NCI-H748 treated with DMSO at 0.1 percent for 48 hours (cell line): ENCODE data around the gene TRPC1.
"Not testable (repeated sequence)": the region's sequence is repeated elsewhere in the genome, so short reads cannot be mapped to it uniquely, and the experiment has no call there.

Source experiments
- DNase-seq: peaks from one replicate; lab custom pipeline; 2025; lab: John Stamatoyannopoulos, UW

Gene TRPC1

DNA sequence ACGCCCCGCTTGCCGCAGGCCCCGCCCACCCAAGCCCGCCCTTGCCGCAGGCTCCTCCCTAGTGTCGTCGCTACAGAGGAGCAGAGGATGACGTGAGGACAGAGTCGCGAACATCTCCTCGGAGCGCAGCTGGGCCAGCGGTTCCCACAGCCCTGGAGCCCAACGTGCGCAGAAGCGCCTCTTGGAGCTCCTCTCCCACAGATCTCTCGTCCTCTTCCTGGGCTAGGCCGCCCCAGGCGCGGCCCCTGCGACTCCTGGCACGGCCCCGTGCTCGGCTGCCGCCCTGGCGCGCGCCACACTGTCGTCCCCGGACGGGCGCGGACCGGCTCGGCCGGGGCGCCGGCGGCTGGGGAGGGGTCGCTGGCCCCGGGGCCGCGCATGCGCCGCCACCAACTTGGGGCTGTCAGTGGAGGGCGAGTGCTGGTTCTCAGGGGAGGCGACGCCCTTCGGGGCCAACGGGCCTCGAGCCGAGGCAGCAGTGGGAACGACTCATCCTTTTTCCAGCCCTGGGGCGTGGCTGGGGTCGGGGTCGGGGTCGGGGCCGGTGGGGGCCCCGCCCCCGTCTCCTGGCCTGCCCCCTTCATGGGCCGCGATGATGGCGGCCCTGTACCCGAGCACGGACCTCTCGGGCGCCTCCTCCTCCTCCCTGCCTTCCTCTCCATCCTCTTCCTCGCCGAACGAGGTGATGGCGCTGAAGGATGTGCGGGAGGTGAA lies at the start of gene TRPC1:
TRPC1 (plus strand) TSS at position 67 of the 714 bp plus-strand sequence; CDS start at position 593, 526 bp downstream.
- DNase-seq = peak; percentile 42

DNA sequence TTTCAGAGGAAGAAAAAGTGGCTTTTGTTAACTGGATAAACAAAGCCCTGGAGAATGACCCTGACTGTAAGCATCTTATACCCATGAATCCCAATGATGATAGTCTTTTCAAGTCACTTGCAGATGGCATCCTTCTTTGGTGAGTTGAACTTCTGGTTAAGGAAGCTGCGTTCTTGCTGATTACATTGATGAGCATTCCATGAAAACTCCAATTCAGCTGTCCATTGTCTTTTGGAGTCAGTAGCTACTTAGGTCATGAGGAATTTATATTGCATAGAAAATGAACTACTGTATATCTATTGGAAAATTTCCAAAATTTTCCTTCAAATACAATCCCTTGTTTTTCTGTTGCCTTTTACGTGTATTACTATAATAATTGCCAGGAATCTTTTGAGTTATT lies 47.7 kb upstream of the TRPC1 start:
- DNase-seq = no peak

DNA sequence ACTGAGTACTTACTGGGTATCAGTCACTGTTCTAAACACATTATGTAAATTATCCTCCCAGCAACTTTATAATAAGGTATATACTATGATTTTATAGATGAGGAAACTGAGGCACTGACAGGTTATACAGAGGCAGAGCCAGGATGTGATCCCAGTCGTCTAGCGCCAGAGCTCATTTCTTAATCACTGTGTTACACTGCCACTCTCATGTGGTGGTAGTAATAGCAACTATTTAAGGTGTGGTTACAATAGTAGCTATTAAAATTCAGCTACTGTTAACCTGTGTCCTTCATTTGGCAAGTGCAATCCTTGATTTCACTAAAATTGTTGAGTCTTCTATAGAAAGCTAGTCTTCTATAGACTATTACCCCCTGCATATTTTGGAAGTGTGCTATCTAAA lies 43.1 kb upstream of the TRPC1 start:
- no peak for DNase-seq

DNA sequence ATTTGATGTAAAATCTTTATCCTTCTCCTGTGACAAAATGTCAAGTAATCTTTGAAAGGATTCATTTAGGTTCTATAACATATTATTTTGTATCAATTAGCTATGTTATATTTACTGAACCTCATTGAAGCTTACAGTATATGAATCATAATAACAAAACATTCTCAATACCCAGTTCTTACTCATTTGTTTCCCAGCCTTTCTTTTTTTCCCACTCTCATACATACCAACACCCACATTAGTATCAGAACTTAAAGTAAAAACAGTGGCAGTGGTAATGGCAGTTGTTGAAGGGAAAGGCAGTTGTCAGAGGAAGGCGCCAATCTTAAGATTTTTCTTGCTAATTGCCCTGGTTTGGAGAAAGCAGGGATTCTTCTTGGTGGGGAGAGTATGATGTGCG lies 33.2 kb upstream of the TRPC1 start:
- DNase-seq = no peak

DNA sequence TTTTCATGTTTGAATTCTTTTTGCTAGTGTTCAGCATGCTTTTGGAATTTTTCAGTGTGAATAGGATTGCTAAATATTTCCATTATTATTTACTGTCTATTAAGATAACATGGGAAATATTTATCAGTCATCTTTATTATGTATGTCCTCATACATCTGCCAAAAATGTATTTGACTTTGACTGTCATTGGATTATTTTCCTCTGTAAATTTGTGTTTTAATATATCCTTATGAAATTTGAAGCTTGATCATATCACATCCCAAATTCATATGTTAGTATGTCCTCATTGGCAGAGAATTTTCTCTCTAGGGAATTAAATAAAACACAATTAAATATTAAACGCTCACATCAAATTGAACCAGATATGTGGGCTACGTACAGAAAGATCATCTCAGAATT lies 32.3 kb upstream of the TRPC1 start:
- no peak for DNase-seq

DNA sequence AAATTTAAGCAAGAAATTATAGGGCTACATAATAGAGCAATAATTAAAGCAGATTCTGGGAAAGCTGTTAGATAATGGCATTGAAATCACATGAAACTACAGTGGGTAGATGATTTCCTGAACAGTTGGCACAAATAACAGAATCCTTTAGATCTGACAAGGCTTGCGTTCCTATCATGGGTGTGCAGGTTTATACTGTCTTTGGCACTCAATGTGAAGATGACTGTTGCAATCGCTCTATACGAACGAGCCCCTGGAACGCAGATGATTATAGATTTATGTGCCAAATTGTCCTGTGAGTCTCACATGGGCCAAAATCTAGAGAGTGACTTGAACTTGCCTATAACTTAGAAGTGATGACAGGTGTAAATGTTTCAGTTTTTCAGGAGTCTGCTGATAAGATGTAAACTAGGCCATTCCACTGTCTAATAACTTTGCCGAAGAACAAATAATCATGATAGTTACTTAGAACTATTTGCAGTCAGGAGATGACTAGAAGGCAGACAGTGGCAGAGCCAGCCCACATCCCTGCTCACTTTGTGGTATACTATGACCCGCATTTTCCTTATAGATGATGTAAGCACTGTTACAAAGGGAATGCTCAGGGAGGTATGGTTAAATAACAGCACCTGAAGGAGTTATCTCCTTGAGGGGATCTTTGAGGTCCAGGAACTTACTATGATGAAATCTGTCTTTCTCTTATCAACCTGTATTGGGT lies 30.5 kb upstream of the TRPC1 start:
- no peak for DNase-seq

DNA sequence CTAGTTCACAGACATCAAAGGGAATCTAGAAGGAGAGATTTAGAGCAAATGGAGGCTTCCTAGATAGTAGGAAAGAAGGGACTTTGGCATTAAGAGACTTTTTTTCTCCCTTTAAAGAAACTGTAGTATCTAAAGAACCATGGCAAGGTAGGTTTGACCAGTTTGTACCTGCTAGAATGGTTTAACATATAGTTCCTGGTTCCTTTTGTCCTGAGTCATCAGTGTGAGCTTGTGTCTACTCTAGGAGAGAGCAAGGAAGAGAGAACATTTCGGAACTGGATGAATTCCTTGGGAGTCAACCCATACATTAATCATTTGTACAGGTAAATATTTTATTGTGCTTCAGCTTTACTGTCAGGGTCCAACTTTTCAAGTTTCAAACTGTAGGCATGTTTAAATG lies 29.6 kb upstream of the TRPC1 start:
- DNase-seq = no peak

DNA sequence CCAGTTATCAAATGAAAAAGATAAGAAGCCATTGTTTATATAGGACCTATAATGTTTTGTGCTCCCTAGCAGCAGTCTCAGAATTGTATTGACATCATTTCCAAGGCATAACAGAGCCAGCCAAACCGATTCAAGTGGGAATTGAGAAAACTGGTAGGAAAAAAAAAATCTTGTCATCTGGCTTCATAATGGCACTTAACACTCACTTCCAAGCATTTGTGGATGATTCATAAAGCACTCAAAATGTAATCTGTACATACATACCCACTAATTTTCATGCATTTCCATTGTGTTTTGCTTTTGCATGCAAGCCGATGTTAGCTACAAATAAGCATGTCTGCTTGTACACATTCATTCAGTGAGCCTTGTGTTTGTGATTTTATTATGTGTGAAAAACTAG lies 18.6 kb upstream of the TRPC1 start:
- no peak for DNase-seq

DNA sequence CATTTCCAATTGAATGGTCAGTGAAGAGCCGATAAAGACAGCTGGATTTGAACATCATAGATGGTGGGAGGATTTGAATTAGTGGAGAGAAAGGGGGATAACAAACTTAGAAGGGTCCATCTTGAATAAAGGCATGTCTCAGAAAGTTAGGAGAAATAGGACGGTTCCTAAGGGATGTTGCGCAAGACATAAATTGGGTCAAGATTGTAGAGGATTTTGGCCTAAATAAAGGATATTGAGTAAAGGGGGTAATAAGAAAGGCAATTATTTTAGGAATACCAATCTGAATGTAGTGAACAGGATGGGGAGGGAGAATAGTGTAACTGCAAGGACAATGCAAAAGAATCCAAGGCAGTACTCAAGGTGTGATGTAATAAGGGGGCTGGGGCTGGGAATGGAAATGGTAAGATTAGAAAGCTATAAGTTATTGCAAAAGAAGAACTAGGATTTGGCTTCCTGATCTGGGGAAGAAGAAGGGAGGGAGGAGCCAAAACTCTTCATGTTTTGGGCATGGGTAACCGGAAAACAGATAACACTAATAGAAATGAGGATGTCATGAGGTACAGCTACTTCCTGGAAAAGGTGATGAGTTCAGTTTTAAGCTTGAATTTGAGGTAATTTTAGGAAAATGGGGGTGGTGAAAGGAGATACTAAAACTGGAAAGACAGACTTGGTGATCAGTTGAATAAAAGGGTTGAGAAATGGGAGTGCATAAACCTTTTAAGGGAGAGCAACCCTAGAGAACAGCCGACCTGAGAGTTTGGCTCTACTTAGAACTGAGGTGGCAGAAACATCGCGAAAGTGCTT lies 17.3 kb upstream of the TRPC1 start:
- no peak for DNase-seq

DNA sequence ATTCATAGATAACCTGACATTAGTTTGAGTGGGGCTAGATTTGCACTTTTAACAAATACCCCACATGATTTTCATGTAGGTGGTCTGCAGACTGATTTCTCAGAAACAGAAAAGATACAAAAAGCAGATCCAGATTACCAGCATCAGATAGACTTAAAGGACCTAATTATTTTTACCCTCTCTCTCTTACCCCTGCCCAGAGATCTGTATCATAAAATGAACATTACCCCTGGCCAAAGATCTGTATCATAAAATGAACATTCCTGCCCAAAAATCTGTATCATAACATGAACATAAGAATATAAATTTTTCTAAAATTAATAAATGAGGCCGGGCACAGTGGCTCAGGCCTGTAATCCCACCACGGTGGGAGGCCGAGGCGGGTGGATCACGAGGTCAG lies 14.6 kb upstream of the TRPC1 start:
- DNase-seq = no peak

DNA sequence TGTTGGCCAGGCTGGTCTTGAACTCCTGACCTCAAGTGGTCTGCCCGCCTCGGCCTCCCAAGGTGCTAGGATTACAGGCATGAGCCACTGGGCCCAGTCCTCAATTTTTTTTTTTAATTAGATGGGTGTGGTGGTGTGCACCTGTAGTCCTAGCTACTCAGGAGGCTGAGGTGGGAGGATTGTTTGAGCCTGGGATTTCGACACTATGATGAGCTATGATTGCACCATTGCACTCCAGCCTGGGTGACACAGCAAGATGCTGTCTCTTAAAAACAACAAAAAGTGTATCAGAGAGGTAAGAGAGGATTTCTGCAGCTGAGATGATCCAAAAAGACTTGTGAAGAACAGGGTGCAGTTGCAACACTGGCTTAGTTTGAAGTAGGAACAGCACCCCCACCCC lies 9.0 kb upstream of the TRPC1 start:
- DNase-seq = not testable (repeated sequence)

DNA sequence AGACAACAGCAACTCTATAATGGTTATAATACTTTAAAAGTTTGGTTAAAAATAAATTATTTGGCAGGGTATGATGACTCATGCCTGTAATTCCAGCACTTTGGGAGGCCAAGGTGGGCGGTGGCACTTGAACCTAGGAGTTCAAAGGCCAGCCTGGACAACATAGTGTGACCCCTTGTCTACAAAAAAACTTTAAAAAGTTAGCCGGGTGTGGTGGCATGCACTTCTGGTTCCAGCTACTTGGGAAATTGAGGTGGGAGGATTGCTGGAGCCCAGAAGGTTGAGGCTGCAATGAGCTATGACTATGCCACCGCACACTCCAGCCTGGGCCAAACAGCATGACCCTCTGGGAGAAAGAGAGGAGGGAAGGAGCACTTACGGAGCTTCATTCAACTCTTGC lies 7.7 kb upstream of the TRPC1 start:
- no peak for DNase-seq

DNA sequence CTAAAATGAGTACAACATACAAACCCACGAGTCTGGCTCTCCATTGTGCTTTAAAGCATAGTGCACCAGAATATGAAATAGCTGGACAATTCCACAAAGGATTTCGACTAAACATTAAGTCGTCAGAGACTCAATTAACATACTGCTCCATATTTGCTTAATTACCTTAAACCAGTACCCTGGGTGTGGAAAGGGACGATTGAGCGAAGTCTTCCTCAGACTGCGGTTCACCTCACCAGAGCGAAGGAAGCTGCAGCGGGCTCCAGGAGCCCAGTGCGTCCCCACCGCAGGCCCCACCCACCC lies 218 bp upstream of the TRPC1 start:
- no peak for DNase-seq

DNA sequence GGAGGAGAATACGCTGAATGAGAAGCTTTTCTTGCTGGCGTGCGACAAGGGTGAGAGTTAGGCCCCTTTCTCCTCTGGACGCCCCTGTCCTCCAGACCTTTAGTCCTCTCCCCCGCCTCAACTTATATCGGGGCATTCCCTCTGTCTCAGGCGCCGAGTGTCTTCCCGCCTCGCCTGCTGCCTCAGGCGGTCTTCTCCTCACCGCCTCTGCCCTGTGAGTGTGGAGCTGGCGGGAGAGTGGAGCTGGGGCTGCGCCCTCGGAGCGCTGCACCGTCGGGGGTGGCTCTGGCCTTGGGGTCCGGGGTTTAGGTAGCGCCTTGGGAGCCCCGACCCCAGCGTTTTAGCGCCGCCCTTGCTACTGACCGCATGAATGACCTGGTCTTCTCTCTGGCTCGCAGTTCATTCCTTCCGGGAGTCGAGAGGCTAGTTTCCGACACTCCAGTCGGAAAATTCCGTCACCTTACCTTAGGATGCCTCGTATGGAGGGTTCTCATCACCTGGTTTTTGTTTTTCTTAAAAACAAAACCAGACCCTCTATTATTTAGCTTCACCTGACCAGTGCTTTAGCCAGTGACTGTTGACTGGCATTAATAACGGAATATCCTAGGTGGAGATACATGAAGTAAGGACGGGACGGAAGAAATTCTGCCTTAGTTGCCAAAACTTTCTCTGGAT lies 985 bp downstream of the TRPC1 start:
- peak; percentile 25 for DNase-seq

DNA sequence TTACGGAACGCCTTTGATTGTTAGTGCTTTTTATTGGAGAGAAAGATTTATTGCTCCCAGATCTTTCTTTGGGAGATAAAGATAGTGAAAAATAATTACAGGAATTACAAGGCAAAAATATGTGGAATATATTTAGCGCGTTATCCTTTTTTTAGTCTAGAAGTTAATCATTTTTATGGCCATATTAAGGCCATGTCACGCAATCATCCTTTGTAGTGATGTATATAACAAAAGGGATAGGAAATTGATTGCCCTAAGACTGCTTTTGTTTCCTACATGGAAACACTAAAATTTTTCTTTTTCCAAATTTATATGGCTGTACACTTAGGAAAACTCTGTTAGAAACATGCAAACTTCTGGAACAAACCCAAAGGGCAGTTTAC lies 1.5 kb downstream of the TRPC1 start:
- no peak for DNase-seq

DNA sequence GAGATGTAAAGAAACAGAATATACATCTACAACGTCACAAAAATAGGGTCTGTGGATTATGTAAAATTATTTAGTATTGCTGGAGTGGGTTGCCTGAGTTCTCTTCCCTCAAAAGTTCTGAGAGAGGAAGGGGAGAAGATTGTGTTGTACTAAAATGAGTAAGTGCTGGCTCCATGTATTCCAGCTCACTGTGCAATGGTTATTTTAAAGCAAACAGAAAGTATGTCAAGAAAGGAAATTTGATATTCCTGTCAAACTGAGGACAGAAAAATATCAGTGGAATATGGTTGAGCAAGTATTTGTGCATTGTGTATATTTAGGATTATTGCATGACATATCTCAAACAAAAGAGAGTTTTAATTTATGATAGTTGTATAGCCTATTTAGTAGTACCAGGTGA lies 2.2 kb downstream of the TRPC1 start:
- no peak for DNase-seq

DNA sequence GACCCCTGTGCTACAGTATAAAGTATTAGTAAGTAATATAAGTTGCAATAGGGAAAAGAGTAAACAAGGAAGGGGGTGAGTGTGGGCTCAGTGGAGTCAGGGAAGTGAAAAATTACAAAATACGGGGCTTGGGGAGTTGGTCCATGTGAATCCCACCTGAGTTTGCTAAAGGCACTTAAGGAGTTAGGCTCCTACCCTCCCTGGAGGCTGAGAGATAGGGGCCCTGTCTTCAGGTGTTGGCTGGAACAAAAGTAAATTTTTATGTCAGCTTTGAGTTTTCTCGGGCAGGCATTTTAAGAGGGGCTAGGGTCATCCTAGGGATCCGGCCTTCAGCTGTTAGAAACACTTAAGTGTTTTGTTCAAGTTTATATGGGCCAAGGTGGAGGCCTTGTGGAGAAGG lies 8.2 kb downstream of the TRPC1 start:
- DNase-seq = no peak

DNA sequence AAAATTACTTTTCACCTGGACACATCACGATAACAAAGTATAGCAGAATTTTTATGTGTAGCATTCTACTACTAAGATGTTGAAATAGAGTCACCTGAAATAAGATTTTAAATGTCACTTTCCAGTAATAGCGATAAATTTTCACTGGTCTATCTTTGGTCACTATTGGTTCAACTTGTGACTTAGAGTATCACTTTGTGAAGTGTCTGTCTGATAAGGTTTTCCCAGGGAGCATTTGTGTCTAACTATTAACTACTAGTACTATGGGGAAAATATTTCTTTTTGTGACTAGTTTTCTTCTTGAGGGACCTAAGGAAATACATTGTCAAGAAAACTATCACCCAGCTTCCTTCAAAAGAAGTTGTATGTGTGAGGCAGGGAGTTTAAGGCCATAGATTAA lies 11.0 kb downstream of the TRPC1 start:
- no peak for DNase-seq

DNA sequence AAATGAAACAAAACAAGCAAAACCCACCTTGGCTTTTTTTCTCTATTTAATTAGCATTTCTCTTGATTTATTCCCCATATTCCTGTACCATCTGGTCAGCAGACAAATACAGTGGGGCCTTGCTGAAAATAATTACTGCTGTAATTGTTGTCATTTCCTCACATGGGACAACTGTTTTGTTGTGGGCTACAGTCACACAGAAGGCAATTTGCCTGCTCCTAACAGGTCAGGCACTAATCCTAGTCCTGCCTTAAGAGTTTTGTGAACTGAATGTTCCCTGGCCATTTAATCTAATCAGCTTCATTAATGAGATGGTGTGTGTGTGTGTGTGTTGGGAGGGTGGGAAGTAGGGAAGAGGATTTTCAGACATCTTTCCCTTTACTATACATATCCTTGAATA lies 11.6 kb downstream of the TRPC1 start:
- no peak for DNase-seq

DNA sequence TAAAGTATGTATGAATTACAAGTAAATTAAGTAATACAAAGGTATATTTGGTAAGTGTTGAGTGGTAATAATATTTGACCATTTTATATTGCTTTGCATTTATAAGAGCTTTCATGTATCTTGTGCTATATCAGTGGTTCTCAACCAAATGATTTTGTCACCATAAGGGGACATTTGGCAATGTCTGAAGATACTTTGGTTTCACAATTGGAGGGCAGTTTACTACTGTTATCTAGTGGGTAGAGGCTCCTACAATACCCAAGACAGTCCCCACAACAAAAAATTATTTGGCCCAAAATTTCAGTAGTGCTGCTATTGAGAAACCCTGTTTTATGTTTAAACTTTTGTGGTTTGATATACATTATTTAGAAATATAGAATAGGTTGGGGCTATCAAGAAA lies 14.6 kb downstream of the TRPC1 start:
- no peak for DNase-seq

DNA sequence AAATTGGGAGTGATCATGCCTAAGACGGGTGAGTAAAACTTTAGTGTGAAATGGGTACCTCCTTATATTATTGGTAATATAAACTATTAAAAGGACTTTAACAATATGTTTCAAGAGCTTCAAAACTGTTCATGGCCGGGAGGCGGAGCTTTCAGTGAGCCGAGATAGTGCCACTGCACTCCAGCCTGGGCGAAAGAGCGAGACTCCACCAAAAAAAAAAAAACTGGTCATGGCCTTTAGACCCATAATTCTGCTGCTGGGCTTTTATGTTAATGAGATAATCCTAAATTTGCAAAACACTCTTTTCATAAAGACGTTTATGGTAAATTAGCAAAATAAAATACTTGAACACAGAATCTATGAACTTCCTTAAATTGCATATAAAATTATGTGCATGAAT lies 22.8 kb downstream of the TRPC1 start:
- DNase-seq = no peak

DNA sequence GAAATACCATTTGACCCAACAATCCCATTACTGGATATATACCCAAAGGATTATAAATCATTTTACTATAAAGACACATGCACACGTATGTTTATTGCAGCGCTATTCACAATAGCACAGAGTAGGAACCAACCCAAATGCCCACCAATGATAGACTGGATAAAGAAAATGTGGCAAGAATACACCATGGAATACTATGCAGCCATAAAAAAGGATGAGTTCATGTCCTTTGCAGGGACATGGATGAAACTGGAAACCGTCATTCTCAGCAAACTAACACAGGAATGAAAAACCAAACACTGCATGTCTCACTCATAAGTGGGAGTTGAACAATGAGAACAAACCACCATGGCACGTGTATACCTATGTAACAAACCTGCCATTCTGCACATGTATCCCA lies 26.7 kb downstream of the TRPC1 start:
- not testable (repeated sequence) for DNase-seq

DNA sequence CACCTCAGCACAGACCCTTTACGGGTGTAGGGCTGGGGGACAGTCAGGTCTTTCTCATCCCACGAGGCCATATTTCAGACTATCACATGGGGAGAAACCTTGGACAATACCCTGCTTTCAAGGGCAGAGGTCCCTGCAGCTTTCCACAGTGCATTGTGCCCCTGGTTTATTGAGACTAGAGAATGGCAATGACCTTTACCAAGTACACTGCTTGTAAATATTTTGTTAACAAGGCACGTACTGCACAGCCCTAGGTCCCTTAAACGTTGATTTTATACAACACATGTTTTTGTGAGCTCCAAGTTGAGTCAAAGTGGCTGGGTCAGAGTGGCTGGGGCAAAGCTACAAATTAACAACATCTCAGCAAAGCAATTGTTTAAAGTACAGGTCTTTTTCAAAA lies 28.8 kb downstream of the TRPC1 start:
- DNase-seq = not testable (repeated sequence)
